K562 treated with DMSO at 1 percent for 24 hours (cell line): ENCODE data around the gene AKR1B15. TPM values are rescaled to one million over a fixed set of nuclear protein-coding genes. Genes with fewer than 3 reads are reported as not detected.

ENCODE experiments used
- total RNA-seq: library from RNA; unstranded; fragments of 300-600 nt; gene quantifications from 2 replicates; pipeline ENCODE4 v1.2.3, GENCODE V29; 2022; ENCODE audit warnings: low read depth; ENCODE audit not compliant: insufficient read depth

AKR1B15 gene
- not detected in 2 replicates for total RNA-seq

GRCh38 chr7:134548877-134549276 is at the start of gene AKR1B15:
Gene AKR1B15, plus strand, starts transcription at chr7:134549110. Its CDS starts 15,510 bp downstream, at chr7:134564620.

Other genes starting within 250 kb of the AKR1B15 start
- gene SLC35B4, start 232.2 kb upstream of the AKR1B15 start, total RNA-seq, result 10.4 and 12.3 TPM in 2 replicates
- gene AKR1B1, start 90.0 kb upstream of the AKR1B15 start, total RNA-seq, result 6.6 and 7.7 TPM in 2 replicates
- not detected in 2 replicates for gene AKR1B10, start 21.5 kb upstream of the AKR1B15 start, total RNA-seq
- 21.9 and 27.4 TPM in 2 replicates for gene BPGM, start 97.7 kb downstream of the AKR1B15 start, total RNA-seq
- not detected in 2 replicates for gene CALD1, start 230.5 kb downstream of the AKR1B15 start, total RNA-seq